ENCODE results near the gene PDZK1IP1.

PDZK1IP1 gene

GRCh38 chr1:47189844-47190508 lies at the start of gene PDZK1IP1:
Gene PDZK1IP1 (minus strand): TSS chr1:47190036. CDS start chr1:47189932, 104 bp downstream.
- DNase-seq (ENCODE audit: low spot score): no peak

GRCh38 chr1:47238935-47239592 lies 49.2 kb upstream of the PDZK1IP1 start:
- DNase-seq (ENCODE audit: low spot score): no peak

DNA sequence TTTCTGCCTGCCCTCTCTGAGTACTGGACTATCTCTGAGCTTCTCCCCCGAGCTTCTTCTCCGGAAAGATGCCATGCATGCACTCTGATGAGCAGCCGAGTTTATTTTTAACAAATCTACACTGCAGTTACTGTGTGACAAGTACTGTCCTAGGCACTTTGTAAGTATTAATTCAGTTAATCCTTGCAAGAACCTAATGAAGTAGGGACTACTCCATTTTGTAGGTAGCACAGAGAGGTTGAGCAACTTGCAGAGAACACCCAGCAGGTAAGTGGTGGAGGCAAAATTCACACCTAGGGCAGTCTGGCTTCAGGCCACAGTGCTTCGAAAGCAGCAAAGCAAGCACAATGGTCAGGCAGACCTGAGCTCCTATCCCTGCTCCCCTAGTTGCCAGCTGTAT lies 46.0 kb upstream of the PDZK1IP1 start:
- no peak for DNase-seq (ENCODE audit: low spot score)

- DNase-seq (ENCODE audit: low spot score): no peak
Observed at GRCh38 chr1:47235241-47235681, 45.4 kb upstream of the PDZK1IP1 start.

- DNase-seq (ENCODE audit: low spot score): no peak
Observed at GRCh38 chr1:47233186-47233585, 43.4 kb upstream of the PDZK1IP1 start.

- no peak for DNase-seq (ENCODE audit: low spot score)
Observed at GRCh38 chr1:47232187-47232874, 42.5 kb upstream of the PDZK1IP1 start, which contains the start of gene TAL1. Gene TAL1 (minus strand): TSS chr1:47232225. CDS start chr1:47225888, 6,337 bp downstream.

DNA sequence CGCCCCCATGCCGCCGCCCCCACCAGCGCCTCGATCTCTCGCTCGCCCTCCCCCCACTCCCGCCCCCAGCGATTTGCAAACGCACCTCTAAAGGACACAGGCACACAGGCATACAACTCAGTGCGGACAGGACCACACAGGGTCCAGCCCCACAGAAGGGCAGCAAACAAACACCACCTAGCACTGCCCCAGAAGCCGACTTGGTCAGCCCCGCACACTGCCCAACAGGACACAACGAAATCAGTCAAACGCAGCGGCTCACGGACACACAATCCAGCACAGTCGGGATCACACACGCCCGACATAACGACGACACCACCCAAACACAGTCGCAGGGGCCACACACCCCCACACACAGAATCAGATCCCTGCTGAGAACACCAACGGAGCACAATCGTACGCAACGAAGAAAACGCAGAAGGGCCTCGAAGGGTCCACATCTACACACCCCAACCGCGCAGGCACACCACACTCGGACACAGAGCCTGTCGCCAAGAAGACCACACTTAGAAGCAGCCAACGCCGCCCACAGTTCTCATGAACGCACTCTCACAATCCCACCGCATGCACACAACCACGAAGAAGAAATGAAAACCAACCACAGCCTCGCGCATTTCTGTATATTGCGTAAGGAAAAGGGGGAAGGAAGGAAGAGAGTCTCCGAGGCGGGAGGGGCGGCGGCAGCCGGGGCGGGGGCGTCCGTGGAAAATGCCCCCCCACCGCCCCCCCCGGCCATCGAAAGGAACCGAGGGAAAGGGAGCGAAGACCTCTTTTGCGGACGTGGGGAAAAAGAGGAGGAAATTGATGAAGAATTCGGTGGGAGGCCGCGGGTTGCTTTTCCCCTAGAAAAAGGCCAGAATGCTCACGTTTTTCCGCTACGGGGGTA lies 41.7 kb upstream of the PDZK1IP1 start:
- DNase-seq (ENCODE audit: low spot score): no peak

GRCh38 chr1:47230692-47231300 lies 41.0 kb upstream of the PDZK1IP1 start:
- no peak for DNase-seq (ENCODE audit: low spot score)

- no peak for DNase-seq (ENCODE audit: low spot score)
Observed at GRCh38 chr1:47229886-47230691, 40.3 kb upstream of the PDZK1IP1 start.

- no peak for DNase-seq (ENCODE audit: low spot score)
Observed at GRCh38 chr1:47229031-47229885, 39.4 kb upstream of the PDZK1IP1 start.

GRCh38 chr1:47228644-47229030 lies 38.8 kb upstream of the PDZK1IP1 start:
- no peak for DNase-seq (ENCODE audit: low spot score)

GRCh38 chr1:47227341-47228232 lies 37.8 kb upstream of the PDZK1IP1 start:
- no peak for DNase-seq (ENCODE audit: low spot score)

- no peak for DNase-seq (ENCODE audit: low spot score)
Observed at GRCh38 chr1:47226839-47227215, 37.0 kb upstream of the PDZK1IP1 start.

GRCh38 chr1:47226121-47226838 lies 36.4 kb upstream of the PDZK1IP1 start:
- DNase-seq (ENCODE audit: low spot score): no peak

- peak; percentile 56 for DNase-seq (ENCODE audit: low spot score)
Observed at GRCh38 chr1:47225430-47226100, 35.7 kb upstream of the PDZK1IP1 start.

DNA sequence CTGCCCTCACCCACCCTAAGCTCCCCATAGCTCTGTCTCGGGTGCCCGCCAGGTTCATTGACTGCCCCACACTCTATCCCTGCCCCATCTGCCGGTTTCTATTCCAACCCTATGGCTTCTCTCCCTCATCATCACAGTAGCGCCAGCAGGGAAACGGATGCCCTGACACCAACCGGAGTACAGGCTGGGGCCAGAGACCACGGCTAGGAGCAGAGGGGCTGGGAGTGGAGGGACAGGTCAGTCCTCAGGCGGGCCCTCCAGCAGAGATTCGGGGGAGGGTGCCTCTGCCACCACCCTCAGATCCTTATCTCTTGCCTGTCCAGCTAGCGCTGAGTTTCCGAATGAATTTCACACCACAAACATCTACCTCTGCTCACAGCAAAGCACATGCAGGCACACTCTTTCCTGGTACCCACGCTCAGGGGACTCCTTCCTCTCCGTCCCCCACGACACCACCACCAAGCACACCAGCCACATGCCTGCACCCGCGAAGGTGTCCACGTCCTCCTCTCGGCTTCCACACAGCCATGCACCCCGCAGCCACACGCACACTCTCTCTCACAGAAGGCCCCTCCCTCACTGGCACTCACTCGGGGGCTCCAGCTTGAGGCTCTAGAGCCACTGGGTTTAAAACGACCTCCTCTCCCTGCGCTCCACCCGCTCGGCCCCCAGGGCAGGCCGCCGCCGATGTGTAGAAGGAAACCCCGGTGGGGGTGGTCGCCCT lies 35.0 kb upstream of the PDZK1IP1 start:
- DNase-seq (ENCODE audit: low spot score): no peak

Data from HuH-7 (cell line).